Measurements from ENCODE around the gene SH3BP5. TPM values are rescaled to one million over a fixed set of nuclear protein-coding genes. Genes with fewer than 3 reads are reported as not detected.
A peak's percentile ranks its signal among the peaks of the same experiment; 100 is the strongest.

The SH3BP5 gene
- total RNA-seq, 1 experiment from 2014 or later: 0.99 TPM

DNA sequence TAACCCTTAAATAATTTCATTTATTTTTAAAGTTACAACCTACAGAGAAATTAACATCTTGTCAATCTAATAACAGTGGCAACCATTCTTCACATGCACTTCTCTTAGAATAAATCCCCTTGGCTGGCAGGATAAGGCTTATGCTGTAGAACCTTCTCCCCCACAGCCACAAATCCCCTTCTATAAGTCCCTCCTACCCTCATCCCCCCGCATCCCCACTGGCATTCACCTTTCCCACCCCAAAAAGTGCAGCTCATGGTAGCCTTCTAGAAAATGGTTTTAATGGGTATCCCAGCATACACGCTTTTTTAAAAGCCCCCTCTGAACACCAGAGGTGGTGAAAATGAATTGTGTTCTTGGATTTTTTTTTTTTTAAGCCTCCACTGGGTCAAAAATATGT lies 77.2 kb downstream of the SH3BP5 start:
- DNase-seq (ENCODE audit: low spot score): no peak

DNA sequence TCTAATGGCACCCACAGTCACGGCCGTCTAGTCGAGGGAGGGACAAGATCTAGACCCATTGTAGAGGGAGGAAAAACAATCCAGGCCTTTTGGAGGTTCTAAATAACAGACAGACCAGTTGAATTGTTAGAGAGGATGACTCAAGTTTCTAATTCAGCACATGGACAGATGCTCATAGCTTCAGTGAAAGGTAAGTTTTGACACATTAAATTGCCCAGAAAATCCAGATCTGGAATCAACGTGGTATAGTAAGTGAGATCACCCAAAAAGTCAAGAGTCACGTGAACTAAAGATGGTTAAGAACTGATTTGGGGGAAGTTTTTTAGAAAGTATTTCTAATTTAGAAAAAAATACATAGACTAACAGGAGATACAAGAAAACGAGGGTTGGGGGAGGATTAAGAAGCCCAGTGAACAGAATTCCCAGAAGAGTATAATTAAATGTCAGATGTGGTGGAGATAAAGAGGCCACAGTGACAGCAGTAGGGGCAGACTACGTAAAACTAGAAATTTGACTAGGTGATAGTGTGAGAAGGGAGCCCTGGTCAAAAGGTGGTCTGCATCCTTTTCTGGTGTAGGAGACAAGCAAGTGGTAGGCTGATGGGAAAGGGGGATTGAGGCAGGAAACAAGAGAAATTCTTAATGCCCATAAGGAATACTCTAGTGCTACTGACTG lies 79.2 kb downstream of the SH3BP5 start:
- DNase-seq (ENCODE audit: low spot score): no peak

DNA sequence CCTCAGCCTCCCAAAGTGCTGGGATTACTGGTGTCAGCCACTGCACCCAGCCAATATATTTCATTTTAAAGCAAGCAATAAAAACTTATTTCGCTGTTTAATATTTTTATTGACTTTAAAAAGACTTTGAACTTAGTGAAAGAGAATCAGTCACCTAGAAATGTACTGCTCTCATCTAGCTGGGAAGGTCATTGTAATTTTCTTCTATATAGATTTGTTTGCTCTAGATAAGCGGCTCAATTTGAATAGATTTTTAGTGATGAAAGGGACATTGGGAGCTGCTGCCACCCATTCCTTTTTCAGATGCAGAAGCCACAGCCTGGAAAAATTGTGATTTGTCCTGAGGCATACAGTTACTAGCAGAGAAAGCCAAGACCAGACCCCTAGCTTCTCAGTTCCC lies 86.2 kb downstream of the SH3BP5 start:
- no peak for DNase-seq (ENCODE audit: low spot score)

DNA sequence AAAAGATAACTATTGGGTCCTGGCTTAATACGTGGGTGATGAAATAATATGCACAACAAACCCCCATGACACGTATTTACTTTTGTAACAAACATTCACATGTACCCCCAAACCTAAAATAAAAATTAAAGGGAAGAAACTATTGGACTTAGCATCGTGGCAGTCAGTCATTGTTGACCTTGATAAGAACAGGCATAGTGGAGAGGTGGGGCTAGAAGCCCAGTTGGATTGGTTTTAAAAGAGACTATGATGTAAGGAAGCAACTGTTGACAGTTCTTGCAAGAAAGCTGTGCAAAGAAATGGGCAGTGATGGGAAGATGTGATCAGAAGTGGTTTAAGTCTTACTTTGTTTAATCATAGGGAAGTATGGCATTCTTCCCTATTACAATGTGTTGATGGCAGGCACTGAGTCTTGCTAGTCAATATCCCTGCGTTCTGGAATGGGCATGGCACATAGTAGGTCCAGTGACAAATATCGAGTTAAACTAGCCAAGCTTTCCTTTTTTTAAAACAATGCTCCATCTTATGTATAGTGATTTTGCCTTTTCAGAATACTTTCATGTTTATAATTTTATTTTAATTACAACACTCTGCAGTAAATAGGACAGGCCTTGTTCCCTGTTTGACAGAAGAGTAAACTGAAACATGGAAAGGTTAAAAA lies 88.4 kb downstream of the SH3BP5 start:
- DNase-seq (ENCODE audit: low spot score): no peak

DNA sequence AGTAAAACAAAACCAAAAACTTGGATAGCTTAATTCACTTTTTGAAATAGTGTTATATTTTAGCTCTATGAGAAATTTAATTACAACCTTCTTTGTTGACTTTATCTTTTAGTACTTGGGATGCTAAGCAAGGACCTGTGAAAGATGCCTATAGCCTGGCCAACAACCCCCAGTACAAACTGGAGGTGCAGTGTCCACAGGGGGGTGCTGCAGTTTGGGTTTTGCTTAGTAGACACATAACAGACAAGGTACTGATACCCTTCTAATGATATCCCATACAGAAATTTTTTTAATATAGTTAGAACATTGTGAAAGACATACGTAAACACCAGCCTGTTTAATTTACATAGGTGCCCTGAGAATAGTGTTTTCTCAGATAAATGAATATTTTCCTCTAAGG lies 91.0 kb downstream of the SH3BP5 start:
- peak; percentile 5 for DNase-seq (ENCODE audit: low spot score)

DNA sequence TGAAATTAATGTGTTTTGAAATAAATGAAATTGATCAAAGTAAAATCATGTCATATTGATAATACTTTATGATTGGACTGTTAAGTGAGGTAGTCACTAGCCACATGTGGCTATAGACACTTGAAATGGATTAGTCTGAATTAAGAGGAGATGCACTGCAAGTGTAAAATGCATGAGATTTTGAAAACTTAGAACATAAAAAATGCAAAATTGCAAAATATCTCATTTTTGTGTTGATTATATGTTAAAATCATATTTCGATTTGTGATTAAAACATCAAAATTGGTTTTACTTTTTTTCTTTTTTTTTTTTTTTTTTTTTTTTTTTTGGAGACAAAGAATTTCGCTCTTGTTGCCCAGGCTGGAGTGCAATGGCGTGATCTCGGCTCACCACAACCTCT lies 103.1 kb downstream of the SH3BP5 start:
- DNase-seq (ENCODE audit: low spot score): no peak

DNA sequence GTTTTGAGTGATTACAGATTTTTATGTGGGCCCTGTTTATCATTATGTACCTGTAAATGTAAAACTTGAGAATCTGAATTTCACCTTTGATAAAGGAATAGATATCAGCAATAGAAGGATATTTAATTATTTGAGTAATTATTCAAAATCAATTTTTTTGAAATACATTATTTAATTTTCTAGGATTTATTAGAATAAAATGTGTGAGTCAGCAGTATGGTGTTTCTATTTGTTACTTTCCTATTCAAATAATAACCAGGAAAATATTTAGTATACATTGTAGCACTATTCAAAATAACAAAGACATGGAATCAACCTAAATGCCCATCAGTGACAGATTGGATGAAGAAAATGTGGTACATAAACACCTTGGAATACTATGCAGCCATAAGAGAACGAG lies 104.2 kb downstream of the SH3BP5 start:
- no peak for DNase-seq (ENCODE audit: low spot score)

DNA sequence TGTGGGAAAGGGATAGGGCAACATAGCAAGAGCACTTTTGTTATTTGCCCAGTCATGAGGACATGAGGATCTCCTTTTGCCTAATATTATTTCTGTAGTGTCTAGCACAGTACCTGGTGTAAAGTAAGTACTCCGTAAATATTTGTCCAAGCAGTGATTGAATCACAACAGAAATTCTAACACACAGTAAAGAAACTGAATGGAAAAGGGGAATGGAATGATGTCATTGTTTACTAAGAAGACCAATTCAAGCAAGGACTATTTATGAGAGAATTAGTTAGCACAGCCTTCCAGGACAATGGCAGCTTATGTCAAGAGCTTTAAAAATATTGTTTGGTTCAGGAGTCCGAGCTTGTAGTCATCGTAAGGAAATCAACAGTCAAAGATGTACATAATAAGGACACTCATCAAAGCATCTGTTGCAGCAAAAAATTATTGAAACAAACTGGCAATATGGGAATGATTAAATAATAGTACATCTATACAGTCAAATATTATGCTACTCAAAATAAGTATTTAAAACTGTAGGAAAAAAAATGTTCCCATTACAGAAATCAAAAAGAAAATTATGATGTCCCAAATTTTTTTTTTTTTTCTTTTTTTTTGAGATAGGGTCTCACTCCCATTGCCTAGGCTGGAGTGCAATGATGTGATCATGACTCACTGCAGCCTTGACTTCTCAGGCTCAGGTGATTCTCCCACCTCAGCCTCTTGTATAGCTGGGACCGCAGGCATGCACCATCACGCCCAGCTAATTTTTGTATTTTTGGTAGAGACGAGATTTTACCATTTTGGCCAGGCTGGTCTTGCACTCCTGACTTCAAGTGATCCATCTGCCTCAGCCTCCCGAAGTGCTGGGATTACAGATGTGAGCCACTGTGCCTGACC lies 108.5 kb downstream of the SH3BP5 start:
- DNase-seq (ENCODE audit: low spot score): no peak

DNA sequence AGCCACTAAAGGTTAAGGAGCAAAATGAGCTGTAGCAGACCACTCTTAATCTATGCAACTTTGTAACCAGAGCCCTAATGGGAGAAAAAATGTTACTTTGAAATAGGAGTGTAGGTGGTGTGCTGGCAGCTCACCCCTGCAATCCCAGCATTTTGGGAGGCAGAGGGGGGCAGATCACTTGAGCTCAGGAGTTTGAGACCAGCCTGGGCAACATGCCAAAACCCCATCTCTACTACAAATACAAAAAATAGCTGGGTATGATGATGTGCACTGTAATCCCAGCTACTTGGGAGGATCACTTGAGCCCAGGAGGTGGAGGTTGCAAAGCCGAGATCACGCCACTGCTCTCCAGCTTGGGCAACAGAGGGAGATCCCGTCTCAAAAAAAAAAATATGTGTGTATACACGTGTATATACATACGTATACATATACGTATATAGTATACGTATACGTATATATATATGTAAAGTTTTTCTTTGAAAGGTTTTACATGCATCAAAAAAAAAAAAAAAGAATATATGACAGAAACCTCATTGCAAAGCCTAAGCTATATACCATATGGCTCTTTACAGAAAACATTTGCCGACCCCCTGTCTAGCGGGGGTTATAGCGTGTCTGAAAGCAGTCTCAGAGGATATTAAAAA lies 110.7 kb downstream of the SH3BP5 start:
- no peak for DNase-seq (ENCODE audit: low spot score)

DNA sequence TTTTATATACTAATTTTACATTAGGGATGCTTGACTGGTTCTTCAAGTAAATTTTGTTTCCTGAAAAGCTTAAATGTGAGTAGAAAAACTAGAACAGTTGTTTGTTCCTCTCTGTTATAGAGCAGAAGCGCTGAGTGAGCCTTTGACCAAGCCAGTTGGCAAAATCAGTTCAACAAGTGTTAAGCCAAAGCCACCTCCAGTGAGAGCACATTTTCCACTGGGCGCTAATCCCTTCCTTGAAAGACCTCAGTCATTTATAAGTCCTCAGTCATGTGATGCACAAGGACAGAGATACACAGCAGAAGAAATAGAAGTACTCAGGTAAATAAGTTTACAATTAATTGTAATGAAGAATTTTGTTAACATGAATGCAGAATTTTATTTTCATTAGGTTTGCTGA lies 111.7 kb downstream of the SH3BP5 start:
- no peak for DNase-seq (ENCODE audit: low spot score)

DNA sequence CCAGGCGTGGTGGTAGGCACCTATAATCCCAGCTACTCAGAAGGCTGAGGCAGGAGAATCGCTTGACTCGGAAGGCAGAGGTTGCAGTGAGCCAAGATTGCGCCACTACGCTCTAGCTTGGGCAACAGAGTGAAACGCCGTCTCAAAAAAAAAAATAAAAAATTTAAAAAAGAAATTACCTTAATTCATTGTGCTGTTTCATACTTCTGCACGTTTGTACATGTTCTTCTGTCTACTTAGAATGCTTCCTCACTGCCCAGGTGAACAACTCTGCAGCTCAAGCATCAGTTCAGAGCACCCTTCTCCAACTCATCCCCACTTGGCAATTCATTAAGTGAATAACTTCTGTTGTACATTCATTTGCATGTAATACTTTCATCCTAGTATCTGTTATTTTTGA lies 112.3 kb downstream of the SH3BP5 start:
- no peak for DNase-seq (ENCODE audit: low spot score)

DNA sequence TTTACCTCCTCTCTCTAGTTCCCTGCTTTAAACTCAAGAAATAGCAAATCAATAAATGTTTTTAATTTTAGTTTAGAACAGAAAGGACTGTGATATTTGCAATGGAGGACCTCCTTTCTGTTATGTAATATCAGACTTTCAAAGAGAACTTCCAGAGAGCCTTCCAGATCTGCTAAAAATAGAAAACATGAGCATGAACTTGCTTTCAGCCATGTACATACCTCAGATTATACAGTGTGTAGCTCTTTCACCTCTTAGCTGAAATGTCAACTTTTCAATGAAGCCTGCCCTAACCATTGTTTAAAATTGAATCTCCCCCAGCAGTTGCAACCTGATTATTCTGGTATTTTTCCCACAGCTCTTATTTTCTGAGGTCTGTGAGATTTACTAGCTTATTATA lies 113.7 kb downstream of the SH3BP5 start:
- DNase-seq (ENCODE audit: low spot score): no peak

DNA sequence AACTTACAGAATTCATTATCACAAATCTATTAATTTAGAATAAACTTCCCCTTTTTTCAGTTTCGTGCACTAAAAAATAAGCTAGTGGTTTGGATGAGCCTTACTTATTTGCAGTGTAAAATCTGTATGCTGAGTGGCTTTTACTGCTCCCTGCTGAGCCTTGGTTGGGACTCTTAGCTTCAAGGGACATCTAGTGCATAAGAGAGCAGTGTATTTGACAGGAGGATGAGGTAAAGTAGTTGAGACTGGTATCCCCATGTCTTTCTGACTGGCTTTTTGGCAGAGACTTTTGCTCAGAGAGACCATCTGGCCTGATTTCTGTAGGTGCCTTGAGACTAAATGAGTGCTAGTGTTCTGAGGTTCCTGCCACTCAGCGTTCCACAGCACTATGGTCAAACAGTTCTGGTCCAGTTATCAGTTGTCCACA lies 114.5 kb downstream of the SH3BP5 start:
- no peak for DNase-seq (ENCODE audit: low spot score)

DNA sequence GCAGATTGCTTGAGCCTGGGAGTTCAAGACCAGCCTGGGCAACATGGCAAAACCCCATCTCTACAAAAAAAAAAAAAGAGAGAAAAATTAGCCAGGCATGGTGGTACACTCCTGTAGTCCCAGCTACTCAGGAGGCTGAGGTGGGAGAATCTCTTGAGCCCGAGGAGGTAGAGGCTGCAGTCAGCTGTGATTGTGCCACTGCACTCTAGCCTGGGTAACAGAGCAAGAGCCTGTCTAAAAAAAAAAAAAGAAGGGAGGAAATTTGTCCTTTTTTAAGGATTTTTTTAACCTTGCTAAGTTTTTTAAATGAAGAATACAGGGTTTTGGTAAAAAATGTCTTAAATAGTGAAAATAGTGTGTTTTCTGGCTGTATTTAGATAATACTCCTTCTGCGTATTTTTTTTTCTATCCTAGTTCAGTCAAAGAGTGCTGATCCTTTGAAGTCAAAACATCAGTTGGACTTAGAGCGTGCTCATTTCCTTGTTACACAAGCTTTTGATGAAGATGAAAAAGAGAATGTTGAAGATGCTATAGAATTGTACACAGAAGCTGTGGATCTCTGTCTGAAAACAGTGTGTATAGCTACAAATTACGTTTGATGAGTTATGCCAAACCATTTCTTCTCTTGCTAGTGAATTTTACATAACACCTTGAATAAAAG lies 115.2 kb downstream of the SH3BP5 start:
- DNase-seq (ENCODE audit: low spot score): no peak

DNA sequence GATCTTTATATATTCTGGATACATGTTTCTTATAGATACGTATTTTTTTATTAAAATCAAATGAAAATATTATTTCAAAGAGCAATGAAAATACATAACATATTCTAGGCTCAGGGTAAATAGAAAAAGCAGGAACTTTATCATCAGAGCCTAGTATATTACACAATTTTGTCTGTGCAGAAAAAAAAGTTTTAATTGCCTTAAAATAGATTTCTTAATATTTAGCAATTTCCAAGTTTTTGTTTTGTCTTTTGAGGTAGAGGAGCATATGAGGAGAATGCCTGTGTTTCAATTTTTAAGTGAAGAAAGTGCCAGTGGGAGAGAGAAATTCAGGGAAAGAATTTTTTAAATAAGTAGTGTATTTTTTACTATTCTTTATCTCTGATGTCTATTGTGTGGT lies 115.9 kb downstream of the SH3BP5 start:
- DNase-seq (ENCODE audit: low spot score): no peak

DNA sequence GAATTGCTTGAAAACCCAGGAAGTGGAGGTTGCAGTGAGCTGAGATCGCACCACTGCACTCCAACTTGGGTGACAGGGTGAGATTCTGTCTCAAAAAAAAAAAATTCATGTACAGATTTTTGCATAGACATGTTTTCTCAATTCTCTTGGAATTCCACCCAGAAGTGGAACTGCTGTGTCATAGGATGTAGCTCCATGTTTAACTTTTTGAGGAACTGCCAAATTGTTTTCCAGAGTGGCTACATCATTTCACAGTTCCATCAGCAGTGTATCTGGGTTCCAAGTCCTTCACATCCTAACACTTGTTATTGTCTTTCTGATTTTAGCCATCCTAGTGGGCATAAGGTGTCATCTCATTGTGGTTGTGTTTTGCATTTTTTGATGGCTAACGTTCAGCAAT lies 116.4 kb downstream of the SH3BP5 start:
- no peak for DNase-seq (ENCODE audit: low spot score)

DNA sequence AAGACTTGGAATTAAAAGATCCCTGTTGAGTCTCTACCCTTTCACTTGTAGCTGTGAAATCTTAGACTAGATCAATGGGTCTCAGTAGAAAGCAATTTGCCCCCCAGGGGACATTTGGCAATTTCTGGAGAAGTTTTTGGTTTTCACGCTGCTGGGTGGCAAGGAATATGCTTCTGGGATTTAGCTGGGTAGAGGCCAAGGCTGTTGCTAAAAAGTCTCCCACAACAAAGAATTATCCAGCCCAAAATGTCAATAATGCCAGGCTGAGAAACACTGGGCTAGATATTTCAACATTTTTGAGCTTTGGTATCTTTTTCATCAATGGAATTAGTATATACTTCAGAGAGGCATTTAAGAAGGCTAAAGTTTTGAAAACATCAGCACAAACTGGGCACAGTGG lies 117.6 kb downstream of the SH3BP5 start:
- no peak for DNase-seq (ENCODE audit: low spot score)

DNA sequence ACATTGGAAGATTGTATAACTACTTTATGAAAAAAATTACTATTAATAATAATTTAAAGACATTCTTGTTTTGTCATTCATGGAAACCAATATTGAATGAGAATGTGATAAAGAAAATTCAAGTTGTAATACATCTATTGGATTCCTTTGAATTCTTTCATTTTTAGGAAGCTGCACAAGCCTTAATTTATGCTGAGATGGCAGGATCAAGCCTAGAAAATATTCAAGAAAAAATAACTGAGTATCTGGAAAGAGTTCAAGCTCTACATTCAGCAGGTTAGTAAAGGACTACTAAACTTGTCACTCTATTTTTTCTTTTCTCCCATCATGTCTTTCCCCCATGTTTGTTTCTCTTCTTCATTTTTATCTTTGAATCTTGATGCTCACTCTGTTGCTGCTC lies 120.4 kb downstream of the SH3BP5 start:
- DNase-seq (ENCODE audit: low spot score): no peak

DNA sequence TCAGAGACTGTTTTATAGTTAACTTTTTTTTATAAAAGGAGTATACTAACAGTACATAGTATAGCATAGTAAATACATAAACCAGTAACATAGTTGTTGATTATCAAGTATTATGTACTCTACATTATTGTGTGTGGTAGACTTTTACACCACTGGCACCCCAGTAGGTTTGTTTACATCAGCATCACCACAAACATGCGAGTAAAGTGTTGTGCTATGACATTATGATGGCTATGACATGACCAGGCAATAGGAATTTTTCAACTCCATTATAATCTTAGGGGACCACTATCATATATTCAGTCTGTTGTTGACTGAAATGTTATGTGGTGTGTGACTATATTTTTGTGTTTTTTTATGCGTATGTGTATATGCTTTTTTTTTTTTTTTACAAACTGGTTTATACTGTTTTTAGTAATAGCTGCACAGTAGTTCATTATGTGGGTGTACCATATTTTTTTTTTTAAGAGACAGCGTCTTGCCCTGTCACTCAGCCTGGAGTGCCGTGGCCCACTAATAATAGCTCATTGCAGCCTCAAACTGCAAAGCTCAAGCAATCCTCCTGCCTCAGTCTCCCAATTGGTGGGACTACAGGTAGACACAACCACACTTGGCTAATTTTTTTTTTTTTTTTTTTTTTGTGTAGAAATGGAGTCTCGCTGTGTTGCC lies 124.4 kb downstream of the SH3BP5 start:
- DNase-seq (ENCODE audit: low spot score): no peak

DNA sequence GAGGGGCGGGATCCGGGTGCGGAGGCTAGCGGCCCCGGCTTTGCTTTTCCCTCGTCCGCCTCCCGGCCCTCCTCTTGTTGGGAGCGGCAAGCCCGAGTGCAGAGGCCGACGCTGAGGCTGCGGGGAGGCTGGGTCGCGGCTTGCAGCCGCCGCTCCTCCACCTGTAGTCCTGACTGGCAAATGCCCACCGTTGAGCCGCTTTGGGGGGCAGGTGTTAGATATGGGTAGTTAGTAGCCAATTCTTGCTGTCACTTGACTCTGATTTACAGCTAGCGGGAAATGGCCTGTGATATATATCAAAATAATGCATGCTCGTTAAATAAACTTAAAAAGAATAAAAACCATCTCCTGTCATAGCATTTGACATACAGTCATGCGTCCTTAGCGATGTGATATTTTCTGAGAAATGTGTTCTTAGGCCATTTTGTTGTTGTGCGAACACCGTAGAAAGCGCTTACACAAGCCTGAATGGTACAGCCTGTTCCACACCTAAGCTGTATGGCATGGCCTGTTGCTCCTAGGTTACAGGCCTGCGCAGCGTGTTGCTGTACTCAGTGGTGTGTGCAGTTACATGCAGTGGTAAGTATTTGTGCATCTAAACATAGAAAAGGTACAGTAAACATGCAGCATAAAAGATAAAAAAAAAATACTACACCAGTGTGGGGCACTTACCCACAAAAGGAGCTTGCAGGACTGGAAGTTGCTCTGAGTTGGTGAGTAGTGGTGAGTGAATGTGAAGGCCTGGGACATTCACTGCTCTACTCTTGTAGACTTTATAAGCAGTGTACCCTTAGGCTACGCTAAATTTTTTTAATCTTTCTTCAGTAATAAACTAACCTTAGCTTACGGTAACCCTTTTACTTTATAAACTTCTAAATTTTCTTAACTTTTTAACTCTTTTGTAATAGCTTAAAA lies 125.5 kb downstream of the SH3BP5 start:
- peak; percentile 51 for DNase-seq (ENCODE audit: low spot score)
